B cell (primary cell): ENCODE data around the gene PCP4. TPM values are rescaled to one million over a fixed set of nuclear protein-coding genes. Genes with fewer than 3 reads are reported as not detected.

ENCODE experiments used
- ATAC-seq: fragments of 200-7000 bp; cut with Tn5 transposase; one replicate; pipeline ENCODE4 v1.10.0; 2021; ENCODE audit warnings: low read depth, mild to moderate bottlenecking, moderate number of reproducible peaks, moderate library complexity
- CTCF ChIA-PET: fragments of 350-600 bp; sonication (Branson Sonifier 250); formaldehyde crosslinking; loops from one replicate; lab custom pipeline; 2021; ENCODE audit warnings: antibody characterized with exemption, inconsistent platforms; lab: Charles Lee
- POLR2A ChIA-PET: fragments of 350-600 bp; sonication (Branson Sonifier 250); formaldehyde crosslinking; loops from one replicate; lab custom pipeline; 2021; ENCODE audit warnings: antibody characterized with exemption; lab: Charles Lee
- DNase-seq: peaks from one replicate; pipeline ENCODE4 v3.0.0; 2013
- H2AFZ ChIP-seq: 2 replicates; pipeline ENCODE4 v1.6.1; 2012; ENCODE audit warnings: mild to moderate bottlenecking, low read depth, low read length; ENCODE audit not compliant: insufficient read depth, poor library complexity, severe bottlenecking
- H3K27ac ChIP-seq, 2 donors: 1 replicate in 1 of 2; 2 replicates in 1 of 2; pipeline ENCODE4 v1.5.1; 2012 to 2013; ENCODE audit warnings: low read length in 2 of 2, mild to moderate bottlenecking in 2 of 2, moderate library complexity in 1 of 2
- H3K27me3 ChIP-seq, 4 experiments: fragments of 200-600 bp in 1 of 4; sonication (generic) in 1 of 4; replicated peaks in 1 of 4; 1 replicate in 2 of 4; 2 replicates in 2 of 4; pipeline versions ENCODE4 v1.6.1 to v1.7.0; 2013 to 2016; ENCODE audit warnings: low read length in 3 of 4, mild to moderate bottlenecking in 2 of 4, mixed read lengths in 1 of 4, moderate library complexity in 1 of 4; ENCODE audit not compliant: insufficient read depth in 4 of 4, control insufficient read depth in 3 of 4; ENCODE audit errors: control extremely low read depth in 1 of 4
- H3K36me3 ChIP-seq, 2 experiments: replicated peaks in 1 of 2; 1 replicate in 1 of 2; 2 replicates in 1 of 2; pipeline versions ENCODE4 v1.6.1 to v1.7.1; 2013; ENCODE audit warnings: low read length in 1 of 2; ENCODE audit not compliant: insufficient read depth in 2 of 2, control insufficient read depth in 1 of 2; ENCODE audit errors: control extremely low read depth in 1 of 2, extremely low read depth in 1 of 2
- H3K4me1 ChIP-seq, 2 donors: fragments of 200-600 bp in 1 of 2; sonication (generic) in 1 of 2; 1 replicate in 1 of 2; 2 replicates in 1 of 2; pipeline versions ENCODE4 v1.5.1 to v1.6.1; 2013 to 2017; ENCODE audit warnings: low read length in 2 of 2; ENCODE audit not compliant: control insufficient read depth in 2 of 2, insufficient read depth in 2 of 2
- H3K4me2 ChIP-seq: replicated peaks from 2 replicates; pipeline ENCODE3; 2012; ENCODE audit warnings: mild to moderate bottlenecking, low read depth, low read length; ENCODE audit not compliant: poor library complexity, severe bottlenecking
- H3K4me3 ChIP-seq, 5 experiments: fragments of 200-600 bp in 1 of 5; sonication (generic) in 1 of 5; 1 replicate in 3 of 5; 2 replicates in 2 of 5; pipeline versions ENCODE4 v1.5.1 to v1.7.0; 2011 to 2016; ENCODE audit warnings: low read length in 4 of 5, mild to moderate bottlenecking in 4 of 5, low read depth in 2 of 5, control low read depth in 1 of 5, moderate library complexity in 1 of 5; ENCODE audit not compliant: insufficient read depth in 1 of 5; ENCODE audit errors: control extremely low read depth in 1 of 5, extremely low read depth in 1 of 5
- H3K79me2 ChIP-seq: fragments of 200-600 bp; sonication (generic); one replicate; pipeline ENCODE4 v1.6.0; 2016; ENCODE audit warnings: low read length; ENCODE audit not compliant: control insufficient read depth, insufficient read depth
- H3K9ac ChIP-seq: fragments of 200-600 bp; sonication (generic); 2 replicates; pipeline ENCODE4 v1.6.1; 2017; ENCODE audit warnings: mild to moderate bottlenecking, low read length, moderate library complexity
- H3K9me3 ChIP-seq, 3 donors: one replicate each; pipeline versions ENCODE4 v1.6.1 to v1.7.1; 2013; ENCODE audit warnings: low read length in 2 of 3; ENCODE audit not compliant: control insufficient read depth in 2 of 3, insufficient read depth in 1 of 3; ENCODE audit errors: control extremely low read depth in 1 of 3
- H4K20me1 ChIP-seq: 2 replicates; pipeline ENCODE4 v1.6.0; 2012; ENCODE audit warnings: mild to moderate bottlenecking, low read length; ENCODE audit not compliant: insufficient read depth, control insufficient read depth, poor library complexity, severe bottlenecking
- H3K27ac Mint-ChIP-seq: one replicate; pipeline ENCODE4 v1.8.0; 2021; ENCODE audit warnings: mixed read lengths
- H3K27me3 Mint-ChIP-seq: one replicate; pipeline ENCODE4 v1.8.0; 2021; ENCODE audit warnings: mixed read lengths
- H3K4me1 Mint-ChIP-seq: one replicate; pipeline ENCODE4 v1.8.0; 2021; ENCODE audit warnings: mixed read lengths
- H3K4me3 Mint-ChIP-seq: one replicate; pipeline ENCODE4 v1.8.0; 2021; ENCODE audit warnings: mixed read lengths
- H3K9me3 Mint-ChIP-seq: one replicate; pipeline ENCODE4 v1.8.0; 2022; ENCODE audit warnings: mixed read lengths; ENCODE audit not compliant: insufficient read depth
- CTCF ChIP-seq: fragments of 200-600 bp; IDR thresholded peaks from one replicate; pipeline ENCODE4 v1.8.0; 2022; ENCODE audit warnings: antibody characterized with exemption, mild to moderate bottlenecking
- EZH2 ChIP-seq: IDR thresholded peaks from 2 replicates; pipeline ENCODE4 v1.6.1; 2012; ENCODE audit warnings: borderline replicate concordance, low read depth, mild to moderate bottlenecking, moderate library complexity, low read length; ENCODE audit not compliant: insufficient read depth, poor library complexity, severe bottlenecking
- WGBS: methylation state at CpG from one replicate; pipeline ENCODE4 v1.1.5; 2013; ENCODE audit warnings: missing lambda C conversion rate; ENCODE audit not compliant: insufficient coverage; 5-methylcytosine and 5-hydroxymethylcytosine counted together
- intact Hi-C: fragments of 100-400 bp; cut with micrococcal nuclease; formaldehyde crosslinking; loops from one replicate; pipeline ENCODE4 v1.10.0; 2022
- polyA plus RNA-seq: library from polyadenylated mRNA; depleted of rRNA; stranded (reverse); fragments of >200 nt; gene quantifications from 2 replicates; pipeline ENCODE4 v1.2.3, GENCODE V29; 2012
- total RNA-seq, 2 donors: library from RNA; stranded (reverse); fragments of 120-200 nt in 1 of 2; gene quantifications; 1 replicate in 1 of 2; 2 replicates in 1 of 2; pipeline versions ENCODE4 v1.2.3 to v1.2.4, GENCODE V29; 2013 to 2022

The PCP4 gene
- total and polyA plus RNA-seq, 2 donors (not counting 1 experiment from before 2014, with no cell fraction given), result not detected

DNA sequence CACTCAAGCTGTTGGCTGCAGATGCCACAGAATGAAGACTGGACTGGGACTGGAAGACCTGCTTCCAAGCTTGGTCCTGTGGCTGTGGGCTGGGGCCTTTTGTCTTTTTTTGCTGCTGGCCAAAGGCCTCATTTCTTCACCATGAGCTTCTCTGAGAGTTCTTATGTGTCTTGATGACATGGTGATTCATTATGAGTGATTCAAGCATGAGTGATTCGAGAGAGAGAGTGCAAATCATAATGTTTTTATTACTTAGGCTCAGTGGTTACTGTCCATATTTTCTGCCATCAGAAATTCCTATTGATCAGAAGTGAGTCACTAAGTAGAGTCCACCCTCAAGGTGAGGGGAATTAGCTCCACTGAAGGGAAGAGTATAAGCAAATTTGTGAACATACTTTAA is 94.0 kb downstream of the PCP4 start:
- CTCF ChIA-PET, result no interaction called here
- Histone ChIP-seq H3K9ac (no peak overlapping the region), H3K27me3 (peaks cover 0 to 7% (median 0%) of the 10 kb centered on the region in 4 experiments), H3K4me2 (no peak overlapping the region), H2AFZ (no peak overlapping the region), H4K20me1 (no peaks in the 10 kb centered on the region), H3K27ac (no peak overlapping the region), H3K9me3 (peaks cover 1 to 7% (median 5%) of the 10 kb centered on the region in 3 donors), H3K4me3 (no peak overlapping the region), H3K36me3 (no peaks in the 10 kb centered on the region), H3K4me1 (peaks cover 0 to under 1% of the 10 kb centered on the region in 2 donors), H3K79me2 (no peaks in the 10 kb centered on the region)
- peaks cover 3% of the 10 kb centered on the region for H3K9me3 Mint-ChIP-seq
- intact Hi-C loops, result no loop called here
- H3K4me1 Mint-ChIP-seq, result no peaks in the 10 kb centered on the region
- no peaks in the 10 kb centered on the region for H3K27me3 Mint-ChIP-seq
- H3K4me3 Mint-ChIP-seq, result no peak overlapping the region
- WGBS, result no CpG with 5 or more reads among the region's 1 CpG
- H3K27ac Mint-ChIP-seq, result no peak overlapping the region
- DNase-seq, result no peak
- TF ChIP-seq EZH2 (no peak), CTCF (no peak)
- POLR2A ChIA-PET, result no interaction called here
- no peak for ATAC-seq

GRCh38 chr21:39965026-39965425 is 97.8 kb downstream of the PCP4 start:
- WGBS, result no CpG with 5 or more reads among the region's 1 CpG
- intact Hi-C loops, result no loop called here
- Histone ChIP-seq H3K36me3 (no peaks in the 10 kb centered on the region), H3K4me3 (no peak overlapping the region), H3K4me1 (peaks cover 0 to 27% of the 10 kb centered on the region in 2 donors), H3K27me3 (peaks cover 0 to 7% (median 0%) of the 10 kb centered on the region in 4 experiments), H4K20me1 (no peaks in the 10 kb centered on the region), H3K79me2 (no peaks in the 10 kb centered on the region), H3K27ac (no peak overlapping the region), H3K9ac (no peak overlapping the region), H3K9me3 (peaks cover 1 to 15% (median 9%) of the 10 kb centered on the region in 3 donors), H2AFZ (no peak overlapping the region), H3K4me2 (no peak overlapping the region)
- Mint-ChIP-seq H3K9me3 (peaks cover 10% of the 10 kb centered on the region), H3K27me3 (no peaks in the 10 kb centered on the region), H3K4me1 (no peaks in the 10 kb centered on the region), H3K27ac (no peak overlapping the region), H3K4me3 (no peak overlapping the region)
- TF ChIP-seq CTCF (no peak), EZH2 (no peak)
- CTCF ChIA-PET, result no interaction called here
- no peak for ATAC-seq
- DNase-seq, result no peak
- POLR2A ChIA-PET, result no interaction called here
